Adrenal gland (tissue), 5 donors: Measurements from ENCODE around the gene RILP.

Experiments used
- CTCF ChIP-seq, 6 experiments: fragments of 450-650 bp in 4 of 6; fragments of 200-600 bp in 2 of 6; sonication (generic) in 1 of 6; IDR thresholded peaks; 1 replicate in 5 of 6; 2 replicates in 1 of 6; pipeline versions ENCODE4 v1.5.1 to v1.8.0; 2016 to 2021; ENCODE audit warnings: antibody characterized with exemption in 6 of 6, mild to moderate bottlenecking in 2 of 6, moderate library complexity in 1 of 6
- POLR2A ChIP-seq, 2 donors: fragments of 450-650 bp; IDR thresholded peaks; one replicate each; pipeline ENCODE4 v1.6.1; 2017; ENCODE audit warnings: antibody characterized with exemption in 2 of 2, mild to moderate bottlenecking in 2 of 2, moderate library complexity in 1 of 2
- donor health status: DM: no; HTN: no; CAD: no.

GRCh38 chr17:1673041-1673785, 23.5 kb upstream of the RILP start:
- TF ChIP-seq CTCF (IDR thresholded peaks at IDR 0.05) (no peak), POLR2A (IDR thresholded peaks at IDR 0.05) (no peak)
